OCI-LY7 (cell line): ENCODE results near the gene MYBBP1A.

Source experiments
- CTCF ChIP-seq: fragments of 200-600 bp; sonication (generic); conservative IDR thresholded peaks from 2 replicates; pipeline ENCODE4 v1.5.1; 2014; ENCODE audit warnings: mild to moderate bottlenecking, antibody characterized with exemption, low read length, moderate library complexity, mixed read lengths
- EZH2phosphoT487 ChIP-seq: fragments of 200-600 bp; sonication (generic); IDR thresholded peaks from 2 replicates; pipeline ENCODE4 v1.6.1; 2018; ENCODE audit warnings: low read depth, borderline replicate concordance, mild to moderate bottlenecking, mixed run types, antibody characterized with exemption, low read length, moderate library complexity, mixed read lengths

GRCh38 chr17:4584101-4584916 is 29.1 kb upstream of the MYBBP1A start, which contains the start of gene SMTNL2:
- TF ChIP-seq CTCF = no peak
- TF ChIP-seq EZH2phosphoT487 = no peak
